ENCODE measurements around the gene MAX.
A peak's percentile ranks its signal among the peaks of the same experiment; 100 is the strongest.

MAX gene

DNA sequence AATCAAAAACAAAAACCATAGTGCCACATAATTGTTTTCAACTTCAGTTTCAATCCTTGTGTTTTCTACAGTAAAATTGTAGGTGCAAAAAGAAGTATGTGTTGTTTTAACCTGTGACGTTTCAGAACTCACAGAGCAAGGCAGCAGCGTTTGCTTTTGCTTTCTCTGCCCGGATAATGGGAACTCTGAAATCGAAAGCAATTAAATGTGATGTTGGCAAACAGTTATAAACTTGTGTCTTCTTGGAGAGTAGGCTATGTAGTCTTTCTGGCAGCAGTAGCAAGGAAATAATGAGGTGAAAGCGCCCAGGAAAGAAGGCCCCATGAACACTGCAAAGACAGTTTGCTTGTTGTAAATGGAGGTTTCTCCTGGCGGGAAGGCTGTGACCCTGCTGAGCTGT lies 76.5 kb downstream of the MAX start:
- H3K27ac ChIP-seq, result peak overlapping the region; percentile 21; the same call in 1 of the 2 replicates
- ChIA-PET CTCF (no interaction called here), POLR2A (ENCODE audit: low non-redundant PET) (no interaction called here)
- no peak for DNase-seq (ENCODE audit: low spot score)
- TF ChIP-seq, protein P1, sequence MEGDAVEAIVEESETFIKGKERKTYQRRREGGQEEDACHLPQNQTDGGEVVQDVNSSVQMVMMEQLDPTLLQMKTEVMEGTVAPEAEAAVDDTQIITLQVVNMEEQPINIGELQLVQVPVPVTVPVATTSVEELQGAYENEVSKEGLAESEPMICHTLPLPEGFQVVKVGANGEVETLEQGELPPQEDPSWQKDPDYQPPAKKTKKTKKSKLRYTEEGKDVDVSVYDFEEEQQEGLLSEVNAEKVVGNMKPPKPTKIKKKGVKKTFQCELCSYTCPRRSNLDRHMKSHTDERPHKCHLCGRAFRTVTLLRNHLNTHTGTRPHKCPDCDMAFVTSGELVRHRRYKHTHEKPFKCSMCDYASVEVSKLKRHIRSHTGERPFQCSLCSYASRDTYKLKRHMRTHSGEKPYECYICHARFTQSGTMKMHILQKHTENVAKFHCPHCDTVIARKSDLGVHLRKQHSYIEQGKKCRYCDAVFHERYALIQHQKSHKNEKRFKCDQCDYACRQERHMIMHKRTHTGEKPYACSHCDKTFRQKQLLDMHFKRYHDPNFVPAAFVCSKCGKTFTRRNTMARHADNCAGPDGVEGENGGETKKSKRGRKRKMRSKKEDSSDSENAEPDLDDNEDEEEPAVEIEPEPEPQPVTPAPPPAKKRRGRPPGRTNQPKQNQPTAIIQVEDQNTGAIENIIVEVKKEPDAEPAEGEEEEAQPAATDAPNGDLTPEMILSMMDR (conservative IDR thresholded peaks at IDR 0.05; ENCODE audit: low read depth), result no peak
